Measurements from ENCODE around the gene ILF3.

The ILF3 gene

DNA sequence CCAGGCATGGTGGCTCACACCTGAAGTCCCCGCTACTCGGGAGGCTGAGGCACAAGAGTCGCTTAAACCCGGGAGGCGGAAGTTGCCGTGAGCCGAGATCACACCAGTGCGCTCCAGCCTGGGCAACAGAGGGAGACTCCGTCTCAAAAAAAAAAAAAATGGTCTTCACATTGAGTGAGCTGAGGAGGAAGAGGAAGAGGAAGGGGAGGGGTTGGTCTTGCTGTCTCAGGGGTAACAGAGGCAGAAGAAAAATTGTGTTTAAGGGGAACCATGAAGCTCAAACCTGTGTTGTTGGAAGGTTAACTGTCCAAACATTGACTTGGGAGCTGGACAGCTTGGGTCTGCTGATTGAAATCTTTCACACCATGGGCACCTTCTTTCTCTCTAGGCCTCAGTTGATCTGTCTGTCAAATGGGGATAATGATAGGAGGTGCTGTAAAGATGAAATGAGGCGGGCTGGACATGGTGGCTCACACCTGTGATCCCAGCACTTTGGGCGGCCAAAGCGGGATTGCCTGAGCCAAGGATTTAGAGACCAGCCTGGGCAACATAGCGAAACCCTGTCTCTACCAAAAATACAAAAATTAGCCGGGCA lies 38.6 kb upstream of the ILF3 start:
- no peaks in the 10 kb centered on the region for H3K27me3 ChIP-seq (ENCODE audit: insufficient read depth, poor library complexity, severe bottlenecking)
- H3K27ac ChIP-seq (replicated peaks) = no peak overlapping the region
- DNase-seq (ENCODE audit: low read depth in 1 of 2, low spot score in 1 of 2) = peak in 1 of 2 experiments; percentile 13
- TF ChIP-seq, protein P1, sequence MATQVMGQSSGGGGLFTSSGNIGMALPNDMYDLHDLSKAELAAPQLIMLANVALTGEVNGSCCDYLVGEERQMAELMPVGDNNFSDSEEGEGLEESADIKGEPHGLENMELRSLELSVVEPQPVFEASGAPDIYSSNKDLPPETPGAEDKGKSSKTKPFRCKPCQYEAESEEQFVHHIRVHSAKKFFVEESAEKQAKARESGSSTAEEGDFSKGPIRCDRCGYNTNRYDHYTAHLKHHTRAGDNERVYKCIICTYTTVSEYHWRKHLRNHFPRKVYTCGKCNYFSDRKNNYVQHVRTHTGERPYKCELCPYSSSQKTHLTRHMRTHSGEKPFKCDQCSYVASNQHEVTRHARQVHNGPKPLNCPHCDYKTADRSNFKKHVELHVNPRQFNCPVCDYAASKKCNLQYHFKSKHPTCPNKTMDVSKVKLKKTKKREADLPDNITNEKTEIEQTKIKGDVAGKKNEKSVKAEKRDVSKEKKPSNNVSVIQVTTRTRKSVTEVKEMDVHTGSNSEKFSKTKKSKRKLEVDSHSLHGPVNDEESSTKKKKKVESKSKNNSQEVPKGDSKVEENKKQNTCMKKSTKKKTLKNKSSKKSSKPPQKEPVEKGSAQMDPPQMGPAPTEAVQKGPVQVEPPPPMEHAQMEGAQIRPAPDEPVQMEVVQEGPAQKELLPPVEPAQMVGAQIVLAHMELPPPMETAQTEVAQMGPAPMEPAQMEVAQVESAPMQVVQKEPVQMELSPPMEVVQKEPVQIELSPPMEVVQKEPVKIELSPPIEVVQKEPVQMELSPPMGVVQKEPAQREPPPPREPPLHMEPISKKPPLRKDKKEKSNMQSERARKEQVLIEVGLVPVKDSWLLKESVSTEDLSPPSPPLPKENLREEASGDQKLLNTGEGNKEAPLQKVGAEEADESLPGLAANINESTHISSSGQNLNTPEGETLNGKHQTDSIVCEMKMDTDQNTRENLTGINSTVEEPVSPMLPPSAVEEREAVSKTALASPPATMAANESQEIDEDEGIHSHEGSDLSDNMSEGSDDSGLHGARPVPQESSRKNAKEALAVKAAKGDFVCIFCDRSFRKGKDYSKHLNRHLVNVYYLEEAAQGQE (IDR thresholded peaks at IDR 0.05; ENCODE audit: insufficient replicate concordance, low read depth) = no peak
- TF ChIP-seq SPI1 (IDR thresholded peaks at IDR 0.05; ENCODE audit: borderline replicate concordance, low read depth) = peak; percentile 42; the same call in 1 of the 2 replicates
- no peak for TF ChIP-seq POLR2AphosphoS5 (IDR thresholded peaks at IDR 0.05; ENCODE audit: low read depth)
- no peak for TF ChIP-seq CTCF (IDR thresholded peaks at IDR 0.05; ENCODE audit: insufficient read depth, low read length)
- H3K4me3 ChIP-seq (replicated peaks; ENCODE audit: insufficient read depth, low read length) = no peak overlapping the region

DNA sequence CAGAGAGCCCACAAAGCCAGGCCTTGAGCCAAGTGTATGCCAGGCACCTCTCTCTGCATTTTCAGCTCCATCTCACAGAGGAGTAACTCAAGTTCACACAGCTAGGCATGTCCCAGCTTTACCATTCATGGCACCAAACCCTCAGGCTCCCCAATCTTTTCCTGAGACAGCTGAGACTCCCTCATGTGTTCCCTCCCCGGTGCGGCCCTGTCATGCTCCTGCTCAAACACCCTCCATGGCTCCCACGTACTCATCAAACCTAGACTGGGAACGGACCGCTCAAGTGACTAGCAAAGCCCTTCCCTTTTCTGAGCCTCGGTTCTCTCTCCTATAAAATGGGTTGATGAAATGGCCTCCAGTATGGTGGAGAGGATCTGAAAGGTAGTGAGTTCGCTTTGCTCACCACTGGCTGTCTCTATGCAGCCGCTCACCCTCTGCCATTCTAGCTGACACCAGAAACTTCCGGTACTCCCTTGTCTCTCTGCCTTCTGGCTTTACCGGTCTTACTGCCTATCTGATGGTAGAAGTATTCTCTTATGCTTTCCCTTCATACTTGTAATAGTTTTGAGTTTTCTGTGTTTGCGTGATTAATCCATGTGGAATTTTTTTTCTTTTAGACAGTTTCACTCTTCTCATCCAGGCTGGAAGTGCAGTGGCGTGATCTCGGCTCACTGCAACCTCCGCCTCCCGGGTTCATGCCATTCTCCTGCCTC lies 36.6 kb upstream of the ILF3 start:
- no peak for DNase-seq (ENCODE audit: low read depth in 1 of 2, low spot score in 1 of 2)
- H3K4me3 ChIP-seq (replicated peaks; ENCODE audit: insufficient read depth, low read length) = no peak overlapping the region
- H3K27me3 ChIP-seq (ENCODE audit: insufficient read depth, poor library complexity, severe bottlenecking) = no peaks in the 10 kb centered on the region
- H3K27ac ChIP-seq (replicated peaks) = no peak overlapping the region
- TF ChIP-seq GABPA (IDR thresholded peaks at IDR 0.05; ENCODE audit: low read depth) = no peak

DNA sequence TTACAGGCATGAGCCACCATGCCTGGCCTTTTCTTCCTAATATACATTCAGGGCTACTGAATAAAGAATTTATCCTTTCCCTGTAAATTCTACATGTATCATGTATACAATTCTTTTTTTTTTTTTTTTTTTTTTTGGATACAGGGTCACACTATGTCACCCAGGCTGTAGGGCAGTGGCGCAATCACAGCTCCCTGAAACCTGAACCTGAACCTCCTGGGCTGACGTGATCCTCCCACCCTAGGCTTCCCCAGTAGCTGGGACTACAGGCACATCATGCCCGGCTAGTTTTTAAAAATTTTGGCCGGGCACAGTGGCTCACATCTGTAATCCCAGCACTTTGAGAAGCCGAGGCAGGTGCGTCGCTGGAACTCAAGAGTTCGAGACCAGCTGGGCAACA lies 35.3 kb upstream of the ILF3 start:
- DNase-seq (ENCODE audit: low read depth in 1 of 2, low spot score in 1 of 2) = no peak
- no peak overlapping the region for H3K4me3 ChIP-seq (replicated peaks; ENCODE audit: insufficient read depth, low read length)
- TF ChIP-seq POLR2AphosphoS5 (IDR thresholded peaks at IDR 0.05; ENCODE audit: low read depth) (no peak), SPI1 (IDR thresholded peaks at IDR 0.05; ENCODE audit: borderline replicate concordance, low read depth) (no peak)
- TF ChIP-seq, protein P1 (IDR thresholded peaks at IDR 0.05; ENCODE audit: insufficient replicate concordance, low read depth) = no peak
- H3K27ac ChIP-seq (replicated peaks) = no peak overlapping the region
- H3K27me3 ChIP-seq (ENCODE audit: insufficient read depth, poor library complexity, severe bottlenecking) = no peaks in the 10 kb centered on the region

GRCh38 chr19:10620786-10621185 lies 33.4 kb upstream of the ILF3 start:
- no peaks in the 10 kb centered on the region for H3K27me3 ChIP-seq (ENCODE audit: insufficient read depth, poor library complexity, severe bottlenecking)
- DNase-seq (ENCODE audit: low read depth in 1 of 2, low spot score in 1 of 2) = no peak
- TF ChIP-seq, protein P1 (IDR thresholded peaks at IDR 0.05; ENCODE audit: insufficient replicate concordance, low read depth) = no peak
- TF ChIP-seq GABPA (IDR thresholded peaks at IDR 0.05; ENCODE audit: low read depth) (no peak), POLR2AphosphoS5 (IDR thresholded peaks at IDR 0.05; ENCODE audit: low read depth) (no peak), SPI1 (IDR thresholded peaks at IDR 0.05; ENCODE audit: borderline replicate concordance, low read depth) (no peak), CTCF (IDR thresholded peaks at IDR 0.05; ENCODE audit: insufficient read depth, low read length) (no peak)
- H3K4me3 ChIP-seq (replicated peaks; ENCODE audit: insufficient read depth, low read length) = no peak overlapping the region
- no peak overlapping the region for H3K27ac ChIP-seq (replicated peaks)
